ENCODE results near the gene HS6ST3. TPM values are rescaled to one million over a fixed set of nuclear protein-coding genes. Genes with fewer than 3 reads are reported as not detected.
A peak's percentile ranks its signal among the peaks of the same experiment; 100 is the strongest.

Gene HS6ST3
- total and polyA plus RNA-seq, 2 donors (not counting 1 experiment from before 2014, with no cell fraction given), result not detected

- Histone ChIP-seq H3K79me2 (ENCODE audit: control insufficient read depth, insufficient read depth, low read length) (no peaks in the 10 kb centered on the region), H3K4me2 (ENCODE audit: extremely low read depth, insufficient read depth, low read length) (no peak overlapping the region), H3K4me1 (ENCODE audit: control insufficient read depth, extremely low read depth, insufficient read depth, low read length) (no peaks in the 10 kb centered on the region), H3K27ac (ENCODE audit: insufficient read depth, low read length) (no peak overlapping the region), H2AFZ (ENCODE audit: low read length) (no peak overlapping the region), H3K9me3 (ENCODE audit: control insufficient read depth, insufficient read depth, low read depth, low read length) (no peaks in the 10 kb centered on the region), H4K20me1 (ENCODE audit: control insufficient read depth, extremely low read depth, insufficient read depth, low read length) (no peaks in the 10 kb centered on the region), H3K36me3 (ENCODE audit: control insufficient read depth, insufficient read depth, low read length) (no peaks in the 10 kb centered on the region), H3K4me3 (replicated peaks in 1 of 4; ENCODE audit: control extremely low read depth in 1 of 4, insufficient read depth in 1 of 4, low read depth in 3 of 4, low read length in 4 of 4) (no peak overlapping the region), H3K27me3 (ENCODE audit: control insufficient read depth, insufficient read depth, low read length) (no peaks in the 10 kb centered on the region), H3K9ac (ENCODE audit: insufficient read depth, low read length) (no peak overlapping the region)
- no peak for TF ChIP-seq CTCF (conservative IDR thresholded peaks at IDR 0.05 in 1 of 2, IDR thresholded peaks at IDR 0.05 in 1 of 2; ENCODE audit: low read depth in 1 of 2, low read length in 2 of 2)
- no peak for TF ChIP-seq EZH2 (IDR thresholded peaks at IDR 0.05; ENCODE audit: low read length, missing control alignments)
- no peak for DNase-seq (ENCODE audit: low read depth in 2 of 2)
Observed at GRCh38 chr13:96542986-96543385, 453.1 kb downstream of the HS6ST3 start.

- Histone ChIP-seq H3K36me3 (ENCODE audit: control insufficient read depth, insufficient read depth, low read length) (no peaks in the 10 kb centered on the region), H4K20me1 (ENCODE audit: control insufficient read depth, extremely low read depth, insufficient read depth, low read length) (no peaks in the 10 kb centered on the region), H3K4me1 (ENCODE audit: control insufficient read depth, extremely low read depth, insufficient read depth, low read length) (no peaks in the 10 kb centered on the region), H3K79me2 (ENCODE audit: control insufficient read depth, insufficient read depth, low read length) (no peaks in the 10 kb centered on the region), H3K27ac (ENCODE audit: insufficient read depth, low read length) (no peak overlapping the region), H3K27me3 (ENCODE audit: control insufficient read depth, insufficient read depth, low read length) (no peaks in the 10 kb centered on the region), H2AFZ (ENCODE audit: low read length) (no peak overlapping the region), H3K9me3 (ENCODE audit: control insufficient read depth, insufficient read depth, low read depth, low read length) (no peaks in the 10 kb centered on the region), H3K9ac (ENCODE audit: insufficient read depth, low read length) (no peak overlapping the region), H3K4me3 (replicated peaks in 1 of 4; ENCODE audit: control extremely low read depth in 1 of 4, insufficient read depth in 1 of 4, low read depth in 3 of 4, low read length in 4 of 4) (no peak overlapping the region), H3K4me2 (ENCODE audit: extremely low read depth, insufficient read depth, low read length) (no peak overlapping the region)
- peak; percentile 4 to 30 for DNase-seq (ENCODE audit: low read depth in 2 of 2)
- no peak for TF ChIP-seq CTCF (conservative IDR thresholded peaks at IDR 0.05 in 1 of 2, IDR thresholded peaks at IDR 0.05 in 1 of 2; ENCODE audit: low read depth in 1 of 2, low read length in 2 of 2)
- TF ChIP-seq EZH2 (IDR thresholded peaks at IDR 0.05; ENCODE audit: low read length, missing control alignments), result no peak
Observed at GRCh38 chr13:96544957-96545356, 455.1 kb downstream of the HS6ST3 start.

- no peak overlapping the region for H3K9ac ChIP-seq (ENCODE audit: insufficient read depth, low read length)
- TF ChIP-seq CTCF (conservative IDR thresholded peaks at IDR 0.05 in 1 of 2, IDR thresholded peaks at IDR 0.05 in 1 of 2; ENCODE audit: low read depth in 1 of 2, low read length in 2 of 2), result no peak
- no peak for TF ChIP-seq EZH2 (IDR thresholded peaks at IDR 0.05; ENCODE audit: low read length, missing control alignments)
- H3K79me2 ChIP-seq (ENCODE audit: control insufficient read depth, insufficient read depth, low read length), result no peaks in the 10 kb centered on the region
- H3K27me3 ChIP-seq (ENCODE audit: control insufficient read depth, insufficient read depth, low read length), result no peaks in the 10 kb centered on the region
- H3K9me3 ChIP-seq (ENCODE audit: control insufficient read depth, insufficient read depth, low read depth, low read length), result no peaks in the 10 kb centered on the region
- H3K4me1 ChIP-seq (ENCODE audit: control insufficient read depth, extremely low read depth, insufficient read depth, low read length), result no peaks in the 10 kb centered on the region
- H4K20me1 ChIP-seq (ENCODE audit: control insufficient read depth, extremely low read depth, insufficient read depth, low read length), result no peaks in the 10 kb centered on the region
- no peak overlapping the region for H3K4me2 ChIP-seq (ENCODE audit: extremely low read depth, insufficient read depth, low read length)
- H2AFZ ChIP-seq (ENCODE audit: low read length), result no peak overlapping the region
- H3K36me3 ChIP-seq (ENCODE audit: control insufficient read depth, insufficient read depth, low read length), result no peaks in the 10 kb centered on the region
- H3K27ac ChIP-seq (ENCODE audit: insufficient read depth, low read length), result no peak overlapping the region
- H3K4me3 ChIP-seq (replicated peaks in 1 of 4; ENCODE audit: control extremely low read depth in 1 of 4, insufficient read depth in 1 of 4, low read depth in 3 of 4, low read length in 4 of 4), result no peak overlapping the region
- DNase-seq (ENCODE audit: low read depth in 2 of 2), result no peak
Observed at GRCh38 chr13:96546463-96546862, 456.6 kb downstream of the HS6ST3 start.
